C4-2B (cell line): ENCODE data around the gene RASEF.

Experiments used
- CTCF ChIP-seq: fragments of 450-650 bp; conservative IDR thresholded peaks from 2 replicates; pipeline ENCODE4 v1.5.1; 2017; ENCODE audit warnings: mild to moderate bottlenecking
- ZFX ChIP-seq: fragments of 450-650 bp; IDR thresholded peaks from 2 replicates; pipeline ENCODE4 v1.6.1; 2017

GRCh38 chr9:83081846-83082245 is 18.9 kb upstream of the RASEF start:
- TF ChIP-seq CTCF (no peak), ZFX (no peak)
